ENCODE data around the gene PIGS.

DNA sequence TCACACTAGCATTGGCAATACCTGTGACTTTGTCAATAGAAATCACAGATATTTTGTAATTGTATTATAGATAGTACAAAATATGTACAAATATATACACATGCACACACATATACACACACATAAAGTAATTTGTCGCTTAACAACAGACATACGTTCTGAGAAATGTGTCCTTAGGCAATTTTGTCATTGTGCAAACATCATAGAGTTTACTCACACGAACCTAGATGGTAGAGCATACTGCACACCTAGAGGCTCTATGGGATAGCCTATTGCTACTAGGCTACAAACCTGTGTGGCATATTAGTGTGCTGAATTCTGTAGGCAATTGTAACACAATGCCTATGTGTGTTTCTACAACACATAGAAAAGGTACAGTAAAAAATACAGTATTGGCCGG lies 29.9 kb downstream of the PIGS start:
- TF ChIP-seq, protein P1, sequence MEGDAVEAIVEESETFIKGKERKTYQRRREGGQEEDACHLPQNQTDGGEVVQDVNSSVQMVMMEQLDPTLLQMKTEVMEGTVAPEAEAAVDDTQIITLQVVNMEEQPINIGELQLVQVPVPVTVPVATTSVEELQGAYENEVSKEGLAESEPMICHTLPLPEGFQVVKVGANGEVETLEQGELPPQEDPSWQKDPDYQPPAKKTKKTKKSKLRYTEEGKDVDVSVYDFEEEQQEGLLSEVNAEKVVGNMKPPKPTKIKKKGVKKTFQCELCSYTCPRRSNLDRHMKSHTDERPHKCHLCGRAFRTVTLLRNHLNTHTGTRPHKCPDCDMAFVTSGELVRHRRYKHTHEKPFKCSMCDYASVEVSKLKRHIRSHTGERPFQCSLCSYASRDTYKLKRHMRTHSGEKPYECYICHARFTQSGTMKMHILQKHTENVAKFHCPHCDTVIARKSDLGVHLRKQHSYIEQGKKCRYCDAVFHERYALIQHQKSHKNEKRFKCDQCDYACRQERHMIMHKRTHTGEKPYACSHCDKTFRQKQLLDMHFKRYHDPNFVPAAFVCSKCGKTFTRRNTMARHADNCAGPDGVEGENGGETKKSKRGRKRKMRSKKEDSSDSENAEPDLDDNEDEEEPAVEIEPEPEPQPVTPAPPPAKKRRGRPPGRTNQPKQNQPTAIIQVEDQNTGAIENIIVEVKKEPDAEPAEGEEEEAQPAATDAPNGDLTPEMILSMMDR (IDR thresholded peaks at IDR 0.05; ENCODE audit: insufficient read depth, low read depth, low read length) = no peak
- TF ChIP-seq EZH2 (IDR thresholded peaks at IDR 0.05; ENCODE audit: insufficient read depth, low read length) = no peak
